Neutrophil (primary cell): ENCODE measurements around the gene CPED1.
"Not testable (repeated sequence)": the region's sequence is repeated elsewhere in the genome, so short reads cannot be mapped to it uniquely, and the experiment has no call there.

Experiments
- H3K27ac ChIP-seq: fragments of 200-600 bp; sonication (generic); 2 replicates; pipeline ENCODE4 v1.5.1; 2016; ENCODE audit warnings: mild to moderate bottlenecking, moderate library complexity
- H3K27me3 ChIP-seq: fragments of 200-600 bp; sonication (generic); 2 replicates; pipeline ENCODE4 v1.6.0; 2016; ENCODE audit warnings: mild to moderate bottlenecking
- H3K36me3 ChIP-seq: fragments of 200-600 bp; sonication (generic); 2 replicates; pipeline ENCODE4 v1.5.1; 2017
- H3K4me1 ChIP-seq, 2 experiments: fragments of 200-600 bp in 1 of 2; sonication (generic) in 1 of 2; 1 replicate in 1 of 2; 2 replicates in 1 of 2; pipeline versions ENCODE4 v1.5.1 to v1.6.1; 2013 to 2016; ENCODE audit warnings: low read depth in 1 of 2, low read length in 1 of 2, mild to moderate bottlenecking in 1 of 2, moderate library complexity in 1 of 2; ENCODE audit not compliant: control insufficient read depth in 1 of 2, insufficient read depth in 1 of 2
- H3K4me3 ChIP-seq, 2 experiments: fragments of 200-600 bp in 1 of 2; sonication (generic) in 1 of 2; 1 replicate in 1 of 2; 2 replicates in 1 of 2; pipeline ENCODE4 v1.5.1; 2013 to 2016; ENCODE audit warnings: low read depth in 1 of 2, low read length in 1 of 2, mild to moderate bottlenecking in 1 of 2, moderate library complexity in 1 of 2
- H3K9me3 ChIP-seq: fragments of 200-600 bp; sonication (generic); 2 replicates; pipeline ENCODE4 v1.5.1; 2016
- TF ChIP-seq, protein P1 (sequence below): fragments of 200-600 bp; sonication (generic); IDR thresholded peaks from 2 replicates; pipeline ENCODE4 v1.5.1; 2016; ENCODE audit warnings: antibody characterized with exemption

The CPED1 gene

DNA sequence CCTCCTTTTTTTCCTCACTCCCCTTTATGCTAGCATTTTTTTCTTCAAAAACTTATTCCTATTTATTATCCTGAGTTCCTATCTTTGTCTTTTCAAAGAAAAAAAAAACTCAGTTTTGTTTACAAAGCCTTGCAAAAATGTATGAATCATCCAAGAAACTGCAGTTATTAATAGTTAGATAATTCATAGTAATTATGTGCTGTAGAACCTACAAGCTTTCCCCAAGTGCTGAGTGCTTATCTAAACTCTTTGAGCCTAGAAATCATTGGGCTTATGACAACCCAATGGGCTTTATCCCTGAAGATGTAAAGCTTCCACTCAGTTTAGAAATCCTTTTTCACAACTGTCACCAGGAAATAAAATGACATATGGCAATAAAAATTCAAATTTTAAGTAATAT lies 194.4 kb downstream of the CPED1 start:
- Histone ChIP-seq H3K4me1 (no peaks in the 10 kb centered on the region), H3K4me3 (no peak overlapping the region), H3K9me3 (no peaks in the 10 kb centered on the region), H3K27me3 (no peaks in the 10 kb centered on the region), H3K27ac (no peak overlapping the region), H3K36me3 (no peaks in the 10 kb centered on the region)
- TF ChIP-seq, protein P1, sequence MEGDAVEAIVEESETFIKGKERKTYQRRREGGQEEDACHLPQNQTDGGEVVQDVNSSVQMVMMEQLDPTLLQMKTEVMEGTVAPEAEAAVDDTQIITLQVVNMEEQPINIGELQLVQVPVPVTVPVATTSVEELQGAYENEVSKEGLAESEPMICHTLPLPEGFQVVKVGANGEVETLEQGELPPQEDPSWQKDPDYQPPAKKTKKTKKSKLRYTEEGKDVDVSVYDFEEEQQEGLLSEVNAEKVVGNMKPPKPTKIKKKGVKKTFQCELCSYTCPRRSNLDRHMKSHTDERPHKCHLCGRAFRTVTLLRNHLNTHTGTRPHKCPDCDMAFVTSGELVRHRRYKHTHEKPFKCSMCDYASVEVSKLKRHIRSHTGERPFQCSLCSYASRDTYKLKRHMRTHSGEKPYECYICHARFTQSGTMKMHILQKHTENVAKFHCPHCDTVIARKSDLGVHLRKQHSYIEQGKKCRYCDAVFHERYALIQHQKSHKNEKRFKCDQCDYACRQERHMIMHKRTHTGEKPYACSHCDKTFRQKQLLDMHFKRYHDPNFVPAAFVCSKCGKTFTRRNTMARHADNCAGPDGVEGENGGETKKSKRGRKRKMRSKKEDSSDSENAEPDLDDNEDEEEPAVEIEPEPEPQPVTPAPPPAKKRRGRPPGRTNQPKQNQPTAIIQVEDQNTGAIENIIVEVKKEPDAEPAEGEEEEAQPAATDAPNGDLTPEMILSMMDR, result no peak

DNA sequence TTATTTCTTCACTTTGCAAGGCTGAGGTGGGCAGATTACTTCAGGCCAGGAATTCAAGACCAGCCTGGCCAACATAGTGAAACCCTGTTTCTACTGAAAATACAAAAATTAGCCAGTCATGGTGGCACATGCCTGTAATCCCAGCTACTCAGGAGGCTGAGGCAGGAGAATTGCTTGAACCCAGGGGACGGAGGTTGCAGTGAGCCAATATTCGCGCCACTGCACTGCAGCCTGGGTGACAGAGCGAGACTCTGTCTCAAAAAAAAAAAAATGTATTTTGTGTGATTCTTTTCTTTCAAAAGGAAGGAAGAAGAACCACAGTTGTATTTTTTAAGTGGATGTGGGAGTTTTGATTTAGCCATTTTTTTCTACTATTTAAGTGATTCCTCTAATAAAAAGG lies 195.4 kb downstream of the CPED1 start:
- not testable (repeated sequence) for H3K27ac ChIP-seq, H3K27me3 ChIP-seq, H3K4me1 ChIP-seq, H3K9me3 ChIP-seq, H3K4me3 ChIP-seq, H3K36me3 ChIP-seq

DNA sequence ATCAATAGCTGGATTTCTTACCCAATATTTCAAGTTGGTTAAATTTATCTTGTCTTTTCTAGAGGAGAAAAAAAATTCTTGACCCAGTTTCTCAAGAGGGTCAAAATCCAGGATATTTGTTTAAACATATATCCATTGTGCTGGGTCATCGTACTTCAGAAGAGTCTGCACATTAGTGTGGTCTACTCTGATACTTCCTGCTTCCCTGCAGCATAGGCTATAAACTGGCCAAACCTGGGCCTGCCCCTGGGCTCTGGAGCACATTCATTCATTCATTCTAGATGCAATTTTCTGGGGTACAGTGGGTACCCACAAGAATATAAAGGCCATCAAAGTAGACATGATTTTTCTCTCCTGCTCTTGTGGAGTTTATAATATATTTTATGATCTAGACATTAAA lies 198.2 kb downstream of the CPED1 start:
- H3K4me3 ChIP-seq, result no peak overlapping the region
- H3K4me1 ChIP-seq, result no peaks in the 10 kb centered on the region
- H3K36me3 ChIP-seq, result no peaks in the 10 kb centered on the region
- no peaks in the 10 kb centered on the region for H3K27me3 ChIP-seq
- TF ChIP-seq, protein P1, result no peak
- no peak overlapping the region for H3K27ac ChIP-seq
- H3K9me3 ChIP-seq, result no peaks in the 10 kb centered on the region

DNA sequence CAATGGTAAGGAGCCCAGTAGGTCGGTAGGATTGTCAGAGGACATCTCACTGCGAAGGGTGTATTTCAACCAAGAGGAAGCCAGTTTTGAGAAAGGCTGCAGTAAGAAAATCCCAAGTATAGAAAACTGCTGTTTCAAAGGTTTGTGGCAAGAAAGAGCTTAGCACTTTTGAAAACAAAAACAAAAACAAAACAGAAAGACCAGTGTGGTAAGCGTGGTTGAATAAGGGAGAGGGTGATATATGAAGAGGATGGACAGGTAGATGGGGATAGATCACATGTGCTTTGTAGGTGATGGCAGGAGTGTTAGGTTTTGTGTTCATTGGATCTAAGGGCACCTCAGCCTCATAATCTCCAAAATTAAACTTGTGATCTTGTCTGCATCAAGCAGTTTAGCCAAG lies 198.7 kb downstream of the CPED1 start:
- H3K36me3 ChIP-seq, result no peaks in the 10 kb centered on the region
- no peaks in the 10 kb centered on the region for H3K4me1 ChIP-seq
- H3K4me3 ChIP-seq, result no peak overlapping the region
- no peaks in the 10 kb centered on the region for H3K27me3 ChIP-seq
- no peaks in the 10 kb centered on the region for H3K9me3 ChIP-seq
- TF ChIP-seq, protein P1, result no peak
- no peak overlapping the region for H3K27ac ChIP-seq

DNA sequence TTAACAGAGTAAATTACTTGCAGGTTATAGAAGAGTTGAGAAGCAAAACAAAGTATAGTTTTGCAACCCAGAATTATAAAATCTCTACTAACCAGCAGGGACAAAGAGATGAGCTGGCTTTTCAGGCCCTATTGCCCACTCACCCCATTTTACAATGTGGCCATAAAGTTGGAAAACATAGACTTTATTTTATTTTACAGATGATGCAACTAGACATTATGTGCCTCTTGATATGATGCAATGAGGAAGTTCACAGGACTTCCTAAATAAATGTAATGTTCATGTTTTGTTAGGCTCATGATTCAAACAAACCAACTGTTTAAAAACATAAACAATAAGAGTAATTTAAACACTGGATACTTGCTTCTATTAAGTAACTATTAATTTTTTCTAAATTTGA lies 199.2 kb downstream of the CPED1 start:
- TF ChIP-seq, protein P1, result no peak
- Histone ChIP-seq H3K36me3 (no peaks in the 10 kb centered on the region), H3K9me3 (no peaks in the 10 kb centered on the region), H3K4me1 (no peaks in the 10 kb centered on the region), H3K4me3 (no peak overlapping the region), H3K27ac (no peak overlapping the region), H3K27me3 (no peaks in the 10 kb centered on the region)

DNA sequence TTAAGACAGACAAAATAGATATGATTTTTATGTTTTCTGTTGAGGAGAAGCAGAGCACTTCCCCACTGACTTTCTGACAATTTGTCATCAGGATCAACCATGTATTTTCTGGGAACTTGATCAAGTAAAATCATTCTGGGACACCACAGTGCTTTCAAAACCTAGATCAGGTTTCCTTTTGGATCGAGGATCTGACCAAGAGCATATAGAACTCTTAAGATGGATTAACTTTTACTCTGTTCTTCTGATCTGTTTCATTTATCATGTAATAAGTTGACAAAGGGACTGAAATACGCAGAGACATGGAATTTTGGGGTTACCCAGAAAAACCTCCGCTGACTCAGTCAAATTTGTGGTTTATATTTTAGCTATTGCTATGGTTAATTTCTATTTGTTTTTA lies 204.3 kb downstream of the CPED1 start:
- no peak overlapping the region for H3K4me3 ChIP-seq
- TF ChIP-seq, protein P1, result no peak
- no peaks in the 10 kb centered on the region for H3K9me3 ChIP-seq
- no peaks in the 10 kb centered on the region for H3K4me1 ChIP-seq
- H3K36me3 ChIP-seq, result no peaks in the 10 kb centered on the region
- no peak overlapping the region for H3K27ac ChIP-seq
- no peaks in the 10 kb centered on the region for H3K27me3 ChIP-seq
